Heart right ventricle (tissue), 16 donors: ENCODE measurements around the gene KYNU. TPM values are rescaled to one million over a fixed set of nuclear protein-coding genes. Genes with fewer than 3 reads are reported as not detected.

ENCODE experiments used
- ATAC-seq, 8 donors: fragments of 200-7000 bp; cut with Tn5 transposase; one replicate each; pipeline ENCODE4 v1.9.1; 2020; ENCODE audit warnings: mild to moderate bottlenecking in 8 of 8, moderate library complexity in 8 of 8, moderate number of reproducible peaks in 1 of 8
- DNase-seq, 2 donors: peaks; one replicate each; pipeline ENCODE4 v3.0.0-alpha.2; 2020
- H3K27ac ChIP-seq, 10 donors: fragments of 200-600 bp; sonication (generic) in 2 of 10; one replicate each; pipeline versions ENCODE4 v1.5.0 to v1.8.0; 2020 to 2022; ENCODE audit warnings: mild to moderate bottlenecking in 3 of 10
- H3K27me3 ChIP-seq, 7 donors: fragments of 200-600 bp; one replicate each; pipeline ENCODE4 v1.8.0; 2021 to 2022; ENCODE audit warnings: mild to moderate bottlenecking in 2 of 7
- H3K36me3 ChIP-seq, 9 donors: fragments of 200-600 bp; sonication (generic) in 1 of 9; one replicate each; pipeline versions ENCODE4 v1.5.0 to v1.8.0; 2020 to 2022; ENCODE audit warnings: mild to moderate bottlenecking in 2 of 9
- H3K4me1 ChIP-seq, 9 donors: fragments of 200-600 bp; sonication (generic) in 1 of 9; one replicate each; pipeline versions ENCODE4 v1.5.0 to v1.8.0; 2020 to 2022; ENCODE audit warnings: mild to moderate bottlenecking in 4 of 9
- H3K4me3 ChIP-seq, 10 donors: fragments of 200-600 bp; sonication (generic) in 2 of 10; one replicate each; pipeline versions ENCODE4 v1.5.0 to v1.8.0; 2020 to 2022; ENCODE audit warnings: mild to moderate bottlenecking in 7 of 10, moderate library complexity in 2 of 10
- H3K9me3 ChIP-seq, 11 donors: fragments of 200-600 bp in 10 of 11; sonication (generic) in 2 of 11; one replicate each; pipeline versions ENCODE4 v1.5.0 to v1.8.0; 2013 to 2022; ENCODE audit warnings: mild to moderate bottlenecking in 2 of 11, control low read depth in 1 of 11, moderate library complexity in 1 of 11
- WGBS, 2 donors: extraction: QIAGEN DNeasy Blood & Tissue Kit; methylation state at CpG; one replicate each; pipeline ENCODE4 v1.1.7; 2013; ENCODE audit warnings: inconsistent platforms in 1 of 2; 5-methylcytosine and 5-hydroxymethylcytosine counted together
- intact Hi-C, 10 donors: fragments of 100-400 bp; cut with DNase I; formaldehyde crosslinking; loops; one replicate each; pipeline versions ENCODE4 v1.11.1 to v1.14.2; 2022
- polyA plus RNA-seq, 2 donors: library from polyadenylated mRNA; stranded (reverse); fragments of 200-250 nt; gene quantifications; one replicate each; pipeline ENCODE4 v1.2.3, GENCODE V29; 2013
- total RNA-seq, 10 donors: library from RNA; stranded (reverse); fragmentation: NEBNext Ultra II Directional in 3 of 10; extraction: Animal tissue kit (Norgen Biotek cat#: 25700) in 3 of 10; gene quantifications; one replicate each; pipeline versions ENCODE4 v1.2.1 to v1.2.4, GENCODE V29; 2021 to 2023
- TF ChIP-seq, protein P1 (sequence below), 9 donors: fragments of 200-600 bp; sonication (generic) in 2 of 9; IDR thresholded peaks; one replicate each; pipeline versions ENCODE4 v1.5.0 to v1.8.0; 2021 to 2022; ENCODE audit warnings: antibody characterized with exemption in 9 of 9, mild to moderate bottlenecking in 5 of 9, moderate library complexity in 1 of 9
- donor health status: Arrhythmogenic right ventricular cardiomyopathy.
- donor health status: ischemic (EF 13 %, LVEDD 7.1; RV severe dilation, severe dysfunction).
- donor health status: healthy with polysubstance abuse.
- donor health status: DM: no; HTN: yes; CAD: no.
- donor health status: DM: no; HTN: no; CAD: no.
- donor health status: ischemic (EF 25% LVEDD 6.9; RV normal size, moderate dysfunction).
- donor health status: ischemic (EF 25% LVEDD 5.7; RV mildly dilated, moderate dysfunction).
- donor health status: healthy.
- donor health status: DM: yes; HTN: yes; CAD: no.
- donor health status: Ischemic cardiomyopathy.
- donor health status: ischemic (EF 35%, LVEDD 5.7; RV mildly dilated, moderate dysfunction).
- donor health status: nonischemic (EF 11% LVEDD 7.7; RV severe dilation, severe dysfunction).
- donor health status: DM: yes; HTN: yes; CAD: no.
- donor health status: PGD.
- donor health status: ischemic (EF 29% LVEDD 5.4; RV normal size, mild dysfunction).
- donor health status: nonischemic (EF 23%, LVEDD 6.1; RV moderate dilation, normal function).

KYNU gene
- total and polyA plus RNA-seq, 12 donors, result 0.07 to 9.5 (median 0.78) TPM

DNA sequence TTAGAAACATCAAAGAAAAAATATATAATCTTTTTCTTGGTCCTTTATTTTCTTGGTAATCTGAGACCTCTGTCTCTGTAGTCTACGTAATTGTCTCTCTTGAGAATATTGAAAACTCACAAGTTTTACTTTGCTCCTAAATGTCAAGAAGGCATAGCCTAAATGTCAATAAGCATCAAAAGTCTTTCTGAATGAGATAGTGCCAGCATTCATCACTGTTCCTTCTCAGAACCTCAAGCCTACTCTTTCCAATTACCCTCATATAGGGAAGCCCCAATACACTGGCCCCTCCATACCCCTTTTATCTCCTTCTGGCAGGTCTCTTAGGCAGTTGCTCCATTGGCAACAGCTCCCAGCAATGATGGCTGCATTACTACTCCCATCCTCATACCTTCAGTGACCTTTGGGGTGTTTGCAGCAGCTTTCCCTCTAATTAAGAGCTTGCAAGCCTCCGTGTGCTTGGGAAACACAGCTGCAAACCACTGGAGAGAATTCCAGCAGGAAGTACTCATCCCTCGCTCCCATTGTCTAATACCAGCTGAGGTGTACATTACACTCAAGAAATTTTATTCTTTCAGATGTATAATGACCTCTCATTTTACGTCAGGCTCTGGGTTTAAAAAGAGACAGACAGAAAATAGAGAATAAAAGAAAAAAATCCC, 95.8 kb downstream of the KYNU start:
- H3K27me3 ChIP-seq, result no peaks in the 10 kb centered on the region
- peaks cover 0 to 2% (median 0%) of the 10 kb centered on the region in 9 donors for H3K36me3 ChIP-seq
- H3K9me3 ChIP-seq, result no peaks in the 10 kb centered on the region
- H3K4me3 ChIP-seq, result no peak overlapping the region
- WGBS, 2 donors, result 62 to 66% methylated on average over 4 of the region's 4 CpGs
- peak in 1 of 8 donors; percentile 41 for ATAC-seq
- intact Hi-C loops, result no loop called here
- H3K27ac ChIP-seq, result no peak overlapping the region
- DNase-seq, result no peak
- peaks cover 0 to 11% (median 0%) of the 10 kb centered on the region in 9 donors for H3K4me1 ChIP-seq
- TF ChIP-seq, protein P1, sequence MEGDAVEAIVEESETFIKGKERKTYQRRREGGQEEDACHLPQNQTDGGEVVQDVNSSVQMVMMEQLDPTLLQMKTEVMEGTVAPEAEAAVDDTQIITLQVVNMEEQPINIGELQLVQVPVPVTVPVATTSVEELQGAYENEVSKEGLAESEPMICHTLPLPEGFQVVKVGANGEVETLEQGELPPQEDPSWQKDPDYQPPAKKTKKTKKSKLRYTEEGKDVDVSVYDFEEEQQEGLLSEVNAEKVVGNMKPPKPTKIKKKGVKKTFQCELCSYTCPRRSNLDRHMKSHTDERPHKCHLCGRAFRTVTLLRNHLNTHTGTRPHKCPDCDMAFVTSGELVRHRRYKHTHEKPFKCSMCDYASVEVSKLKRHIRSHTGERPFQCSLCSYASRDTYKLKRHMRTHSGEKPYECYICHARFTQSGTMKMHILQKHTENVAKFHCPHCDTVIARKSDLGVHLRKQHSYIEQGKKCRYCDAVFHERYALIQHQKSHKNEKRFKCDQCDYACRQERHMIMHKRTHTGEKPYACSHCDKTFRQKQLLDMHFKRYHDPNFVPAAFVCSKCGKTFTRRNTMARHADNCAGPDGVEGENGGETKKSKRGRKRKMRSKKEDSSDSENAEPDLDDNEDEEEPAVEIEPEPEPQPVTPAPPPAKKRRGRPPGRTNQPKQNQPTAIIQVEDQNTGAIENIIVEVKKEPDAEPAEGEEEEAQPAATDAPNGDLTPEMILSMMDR (IDR thresholded peaks at IDR 0.05), result no peak

DNA sequence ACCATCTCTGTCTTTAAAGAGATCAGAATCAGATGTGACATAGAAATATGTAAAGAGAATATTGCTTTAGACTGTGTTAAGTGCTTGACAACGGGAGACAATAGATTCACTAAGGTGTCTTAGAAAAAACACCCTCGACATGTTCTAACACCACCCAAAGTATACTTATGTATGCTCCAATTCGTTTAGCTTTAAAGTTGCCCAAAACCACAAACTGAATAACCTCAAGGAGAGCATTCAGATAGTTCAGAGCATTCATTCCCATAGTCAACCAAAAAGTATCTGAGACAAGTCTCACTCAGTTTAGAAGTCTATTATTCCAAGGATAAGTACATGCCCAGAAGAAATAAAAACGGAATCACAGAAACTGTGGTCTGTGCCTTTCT, 96.4 kb downstream of the KYNU start:
- TF ChIP-seq, protein P1 (IDR thresholded peaks at IDR 0.05), result no peak
- no peaks in the 10 kb centered on the region for H3K36me3 ChIP-seq
- DNase-seq (no peak), ATAC-seq (no peak)
- no peak overlapping the region for H3K4me3 ChIP-seq
- H3K27ac ChIP-seq, result no peak overlapping the region
- intact Hi-C loops, result no loop called here
- no peaks in the 10 kb centered on the region for H3K27me3 ChIP-seq
- no peaks in the 10 kb centered on the region for H3K9me3 ChIP-seq
- peaks cover 0 to 11% (median 0%) of the 10 kb centered on the region in 9 donors for H3K4me1 ChIP-seq
- WGBS, 2 donors, result 45% methylated on average over 4 of the region's 4 CpGs

DNA sequence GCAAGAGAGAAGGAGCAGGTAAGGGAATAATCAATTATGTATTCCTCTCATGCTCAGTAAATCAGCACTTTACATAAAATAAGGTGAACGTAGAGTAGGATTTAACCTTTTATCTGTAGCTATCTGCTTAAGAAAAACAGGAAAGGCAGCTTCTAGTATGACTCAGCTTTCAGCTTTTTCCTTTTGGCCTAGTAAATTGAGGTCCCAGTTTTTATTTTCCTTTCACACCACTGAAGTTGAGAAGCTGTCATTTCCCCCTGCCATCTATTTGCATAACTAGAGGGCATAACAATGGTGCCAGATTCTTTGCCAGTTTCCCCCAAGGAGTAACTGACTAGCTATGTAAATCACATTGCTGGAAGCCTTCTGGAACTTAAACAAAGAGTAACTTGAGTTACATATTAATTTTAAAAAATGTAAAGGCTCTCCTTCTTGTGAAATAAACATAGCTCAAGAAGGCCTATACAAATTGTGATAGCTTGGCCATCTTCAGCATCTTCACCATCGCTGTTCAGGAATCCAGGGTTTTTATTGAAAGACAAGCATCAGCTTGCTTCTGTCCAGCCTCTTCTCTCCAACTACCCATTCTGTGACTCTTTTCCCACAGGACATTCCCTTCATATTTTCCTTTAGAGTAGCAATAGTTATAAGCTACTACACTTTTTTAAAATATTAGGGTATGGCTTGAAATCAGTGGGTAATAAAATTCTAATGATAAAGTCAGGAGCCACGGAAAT, 97.0 kb downstream of the KYNU start:
- DNase-seq (no peak), ATAC-seq (no peak)
- H3K4me3 ChIP-seq, result no peak overlapping the region
- H3K9me3 ChIP-seq, result no peaks in the 10 kb centered on the region
- 61 to 67% methylated on average over 3 of the region's 3 CpGs for WGBS, 2 donors
- H3K4me1 ChIP-seq, result peaks cover 0 to 11% (median 0%) of the 10 kb centered on the region in 9 donors
- intact Hi-C loops, result no loop called here
- H3K27ac ChIP-seq, result no peak overlapping the region
- no peaks in the 10 kb centered on the region for H3K36me3 ChIP-seq
- TF ChIP-seq, protein P1 (IDR thresholded peaks at IDR 0.05), result no peak
- no peaks in the 10 kb centered on the region for H3K27me3 ChIP-seq

DNA sequence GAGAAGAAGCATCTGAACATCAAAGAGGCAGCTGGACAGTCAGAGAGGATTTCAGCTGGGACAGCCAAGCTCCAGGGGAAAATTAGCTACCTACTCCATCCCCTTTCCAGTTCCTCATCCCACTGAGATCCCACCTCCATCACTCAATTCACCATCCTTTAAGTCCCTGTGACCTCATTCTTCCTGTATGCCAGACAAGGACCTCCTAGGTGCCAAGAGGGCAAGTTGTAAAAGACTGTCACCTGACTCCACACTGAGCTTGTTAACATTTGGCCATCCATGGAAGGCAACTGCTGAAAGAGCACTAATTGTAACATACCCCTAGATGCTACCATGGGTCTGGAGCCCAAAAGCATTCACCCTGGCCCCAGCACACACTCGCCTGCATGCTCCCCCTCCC, 97.8 kb downstream of the KYNU start:
- H3K4me1 ChIP-seq, result peaks cover 0 to 11% (median 0%) of the 10 kb centered on the region in 9 donors
- H3K36me3 ChIP-seq, result no peaks in the 10 kb centered on the region
- TF ChIP-seq, protein P1 (IDR thresholded peaks at IDR 0.05), result no peak
- no peak overlapping the region for H3K27ac ChIP-seq
- H3K27me3 ChIP-seq, result no peaks in the 10 kb centered on the region
- ATAC-seq, result no peak
- DNase-seq, result no peak
- H3K4me3 ChIP-seq, result no peak overlapping the region
- 81 to 98% methylated on average over 1 of the region's 1 CpG for WGBS, 2 donors
- intact Hi-C loops, result no loop called here
- H3K9me3 ChIP-seq, result no peaks in the 10 kb centered on the region
